Spleen (tissue), 11 donors: Measurements from ENCODE around the gene CFAP157. TPM values are rescaled to one million over a fixed set of nuclear protein-coding genes. Genes with fewer than 3 reads are reported as not detected.

Source experiments
- DNase-seq: peaks from one replicate; pipeline ENCODE4 v3.0.0-alpha.2; 2020
- H3K27ac ChIP-seq, 8 donors: fragments of 200-600 bp; sonication (generic) in 7 of 8; 1 replicate in 4 of 8; 2 replicates in 4 of 8; pipeline versions ENCODE4 v1.5.0 to v1.8.0; 2016 to 2021; ENCODE audit warnings: inconsistent platforms in 4 of 8, mild to moderate bottlenecking in 4 of 8, moderate library complexity in 1 of 8
- H3K27me3 ChIP-seq, 7 donors: fragments of 200-600 bp; sonication (generic) in 6 of 7; replicated peaks in 1 of 7; 1 replicate in 4 of 7; 2 replicates in 3 of 7; pipeline versions ENCODE4 v1.5.0 to v1.8.0; 2016 to 2021; ENCODE audit warnings: inconsistent platforms in 3 of 7, mild to moderate bottlenecking in 1 of 7
- H3K36me3 ChIP-seq, 6 donors: fragments of 200-600 bp; sonication (generic) in 5 of 6; 1 replicate in 4 of 6; 2 replicates in 2 of 6; pipeline versions ENCODE4 v1.5.0 to v1.8.0; 2016 to 2021; ENCODE audit warnings: inconsistent platforms in 2 of 6
- H3K4me1 ChIP-seq, 6 donors: fragments of 200-600 bp; sonication (generic) in 5 of 6; 1 replicate in 3 of 6; 2 replicates in 3 of 6; pipeline versions ENCODE4 v1.5.0 to v1.8.0; 2016 to 2021; ENCODE audit warnings: inconsistent platforms in 3 of 6
- H3K4me3 ChIP-seq, 8 donors: fragments of 200-600 bp; sonication (generic) in 7 of 8; 1 replicate in 4 of 8; 2 replicates in 4 of 8; pipeline versions ENCODE4 v1.5.0 to v1.8.0; 2016 to 2021; ENCODE audit warnings: inconsistent platforms in 4 of 8, mild to moderate bottlenecking in 4 of 8, moderate library complexity in 2 of 8
- H3K9me3 ChIP-seq, 8 donors: fragments of 200-600 bp; sonication (generic) in 7 of 8; 1 replicate in 4 of 8; 2 replicates in 4 of 8; pipeline versions ENCODE4 v1.5.0 to v1.8.0; 2016 to 2021; ENCODE audit warnings: inconsistent platforms in 4 of 8
- CTCF ChIP-seq, 11 experiments: fragments of 200-600 bp in 7 of 11; fragments of 450-650 bp in 4 of 11; sonication (generic) in 4 of 11; IDR thresholded peaks in 8 of 11; conservative IDR thresholded peaks in 3 of 11; 1 replicate in 7 of 11; 2 replicates in 4 of 11; pipeline versions ENCODE4 v1.4.0 to v1.8.0; 2016 to 2021; ENCODE audit warnings: antibody characterized with exemption in 11 of 11, inconsistent platforms in 4 of 11, mild to moderate bottlenecking in 1 of 11
- POLR2A ChIP-seq, 3 donors: fragments of 450-650 bp; IDR thresholded peaks; one replicate each; pipeline ENCODE4 v1.5.1; 2017; ENCODE audit warnings: antibody characterized with exemption in 3 of 3, mild to moderate bottlenecking in 1 of 3
- POLR2AphosphoS5 ChIP-seq, 3 donors: sonication (generic); formaldehyde crosslinking; IDR thresholded peaks; one replicate each; pipeline ENCODE4 v1.5.1; 2017; ENCODE audit warnings: antibody characterized with exemption in 3 of 3
- WGBS, 5 donors: extraction: QIAGEN DNeasy Blood & Tissue Kit in 3 of 5; methylation state at CpG; one replicate each; pipeline versions ENCODE4 v1.1.5 to v1.1.7; 2013 to 2018; 5-methylcytosine and 5-hydroxymethylcytosine counted together
- intact Hi-C: fragments of 100-400 bp; cut with DNase I; formaldehyde crosslinking; loops from one replicate; pipeline ENCODE4 v1.15.0; 2023; ENCODE audit warnings: low total_unique reads
- polyA plus RNA-seq, 3 donors: library from polyadenylated mRNA; stranded (reverse); fragments of 200-250 nt; gene quantifications; one replicate each; pipeline ENCODE4 v1.2.1, GENCODE V29; 2013
- total RNA-seq, 7 donors: library from RNA; depleted of rRNA in 3 of 7; stranded (reverse); fragments of >200 nt in 3 of 7; fragmentation: NEBNext Ultra II Directional in 4 of 7; extraction: Animal tissue kit (Norgen Biotek cat#: 25700) in 4 of 7; gene quantifications; one replicate each; pipeline versions ENCODE4 v1.1.0 to v1.2.1, GENCODE V29; 2016 to 2021
- donor health status: healthy with polysubstance abuse.
- donor health status: DM: no; HTN: no; CAD: no; lungs with moderate emphysema.
- donor health status: DM: no; HTN: no; CAD: no.
- donor health status: Bipolar disorder and iron deficiency.
- donor health status: healthy.
- donor health status: DM: no; HTN: no; CAD: no.
- donor health status: DM: yes; HTN: yes; CAD: no.

CFAP157 gene
- total and polyA plus RNA-seq, 10 donors, result 0.09 to 0.21 (median 0.13) TPM; not detected in 3

GRCh38 chr9:127686461-127687393 is 20.1 kb upstream of the CFAP157 start:
- WGBS, 5 donors, result 87 to 93% (median 91%) methylated on average over 6 of the region's 6 CpGs
- Histone ChIP-seq H3K9me3 (no peaks in the 10 kb centered on the region), H3K27ac (no peak overlapping the region), H3K4me1 (peaks cover 0 to 18% (median 8%) of the 10 kb centered on the region in 6 donors), H3K36me3 (peaks cover 0 to 66% (median 6%) of the 10 kb centered on the region in 6 donors), H3K27me3 (no peaks in the 10 kb centered on the region), H3K4me3 (no peak overlapping the region)
- intact Hi-C loops, result no loop called here
- DNase-seq, result no peak
- TF ChIP-seq POLR2A (IDR thresholded peaks at IDR 0.05) (no peak), CTCF (IDR thresholded peaks at IDR 0.05 in 8 of 11, conservative IDR thresholded peaks at IDR 0.05 in 3 of 11) (no peak), POLR2AphosphoS5 (IDR thresholded peaks at IDR 0.05) (no peak)

GRCh38 chr9:127689329-127690000 is 17.3 kb upstream of the CFAP157 start:
- intact Hi-C loops, result no loop called here
- Histone ChIP-seq H3K9me3 (no peaks in the 10 kb centered on the region), H3K27me3 (no peaks in the 10 kb centered on the region), H3K4me1 (no peaks in the 10 kb centered on the region), H3K27ac (no peak overlapping the region), H3K4me3 (no peak overlapping the region), H3K36me3 (peaks cover 0 to 42% (median 6%) of the 10 kb centered on the region in 6 donors)
- no peak for DNase-seq
- TF ChIP-seq POLR2A (IDR thresholded peaks at IDR 0.05) (no peak), POLR2AphosphoS5 (IDR thresholded peaks at IDR 0.05) (peak in 1 of 3 donors; percentile 39), CTCF (IDR thresholded peaks at IDR 0.05 in 8 of 11, conservative IDR thresholded peaks at IDR 0.05 in 3 of 11) (no peak)
- 77 to 84% (median 81%) methylated on average over 12 to 13 of the region's 13 CpGs for WGBS, 5 donors

GRCh38 chr9:127690735-127691134 is 16.1 kb upstream of the CFAP157 start:
- Histone ChIP-seq H3K4me1 (no peaks in the 10 kb centered on the region), H3K27ac (no peak overlapping the region), H3K4me3 (no peak overlapping the region), H3K27me3 (no peaks in the 10 kb centered on the region), H3K36me3 (peaks cover 0 to 39% (median 6%) of the 10 kb centered on the region in 6 donors), H3K9me3 (no peaks in the 10 kb centered on the region)
- TF ChIP-seq CTCF (IDR thresholded peaks at IDR 0.05 in 8 of 11, conservative IDR thresholded peaks at IDR 0.05 in 3 of 11) (no peak), POLR2A (IDR thresholded peaks at IDR 0.05) (no peak), POLR2AphosphoS5 (IDR thresholded peaks at IDR 0.05) (no peak)
- WGBS, 5 donors, result 90 to 96% (median 94%) methylated on average over 10 of the region's 10 CpGs
- DNase-seq, result no peak
- intact Hi-C loops, result no loop called here

- WGBS, 5 donors, result 86 to 93% (median 91%) methylated on average over 20 of the region's 20 CpGs
- no peaks in the 10 kb centered on the region for H3K27me3 ChIP-seq
- H3K4me3 ChIP-seq, result no peak overlapping the region
- H3K9me3 ChIP-seq, result no peaks in the 10 kb centered on the region
- DNase-seq, result no peak
- peaks cover 0 to 30% (median 6%) of the 10 kb centered on the region in 6 donors for H3K36me3 ChIP-seq
- no peak for TF ChIP-seq CTCF (IDR thresholded peaks at IDR 0.05 in 8 of 11, conservative IDR thresholded peaks at IDR 0.05 in 3 of 11)
- no peak for TF ChIP-seq POLR2AphosphoS5 (IDR thresholded peaks at IDR 0.05)
- TF ChIP-seq POLR2A (IDR thresholded peaks at IDR 0.05), result no peak
- no peaks in the 10 kb centered on the region for H3K4me1 ChIP-seq
- no peak overlapping the region for H3K27ac ChIP-seq
- intact Hi-C loops, result no loop called here
Observed at GRCh38 chr9:127692071-127692470, 14.7 kb upstream of the CFAP157 start.
